Peyer's patch (tissue), 4 donors: Measurements from ENCODE around the gene ADAM30. TPM values are rescaled to one million over a fixed set of nuclear protein-coding genes. Genes with fewer than 3 reads are reported as not detected.
"Not testable (repeated sequence)": the region's sequence is repeated elsewhere in the genome, so short reads cannot be mapped to it uniquely, and the experiment has no call there.

Experiments used
- DNase-seq, 3 donors: peaks; one replicate each; pipeline ENCODE4 v3.0.0-alpha.2; 2017 to 2019
- H3K27ac ChIP-seq, 4 donors: fragments of 200-600 bp; sonication (generic); one replicate each; pipeline ENCODE4 v1.5.1; 2016 to 2019
- H3K27me3 ChIP-seq, 2 donors: fragments of 200-600 bp; sonication (generic); one replicate each; pipeline ENCODE4 v1.5.1; 2019
- H3K36me3 ChIP-seq, 3 donors: fragments of 200-600 bp; sonication (generic); one replicate each; pipeline ENCODE4 v1.5.1; 2016 to 2019
- H3K4me1 ChIP-seq, 4 donors: fragments of 200-600 bp; sonication (generic); one replicate each; pipeline ENCODE4 v1.5.1; 2016 to 2019
- H3K4me3 ChIP-seq, 4 donors: fragments of 200-600 bp; sonication (generic); 1 replicate in 3 of 4; 2 replicates in 1 of 4; pipeline ENCODE4 v1.5.1; 2016 to 2019; ENCODE audit warnings: mild to moderate bottlenecking in 1 of 4
- H3K9me3 ChIP-seq, 4 donors: fragments of 200-600 bp; sonication (generic); one replicate each; pipeline ENCODE4 v1.5.1; 2016 to 2019; ENCODE audit warnings: mild to moderate bottlenecking in 1 of 4
- CTCF ChIP-seq, 6 experiments: fragments of 450-650 bp in 4 of 6; fragments of 200-600 bp in 2 of 6; sonication (generic) in 1 of 6; IDR thresholded peaks; one replicate each; pipeline ENCODE4 v1.5.1; 2017 to 2019; ENCODE audit warnings: antibody characterized with exemption in 6 of 6, mild to moderate bottlenecking in 3 of 6, moderate library complexity in 1 of 6
- POLR2A ChIP-seq, 2 donors: fragments of 450-650 bp; IDR thresholded peaks; one replicate each; pipeline ENCODE4 v1.5.1; 2017; ENCODE audit warnings: antibody characterized with exemption in 2 of 2, mild to moderate bottlenecking in 2 of 2, moderate library complexity in 2 of 2
- total RNA-seq, 4 donors: library from RNA; depleted of rRNA; stranded (reverse); fragments of >200 nt; gene quantifications; one replicate each; pipeline ENCODE4 v1.1.0, GENCODE V29; 2016

ADAM30 gene
- total RNA-seq, 4 donors from 2014 or later, result not detected

- TF ChIP-seq POLR2A (IDR thresholded peaks at IDR 0.05), result no peak
- TF ChIP-seq CTCF (IDR thresholded peaks at IDR 0.05), result no peak
- no peaks in the 10 kb centered on the region for H3K9me3 ChIP-seq
- H3K27me3 ChIP-seq, result no peaks in the 10 kb centered on the region
- no peak overlapping the region for H3K27ac ChIP-seq
- no peaks in the 10 kb centered on the region for H3K4me1 ChIP-seq
- DNase-seq, result no peak
- H3K36me3 ChIP-seq, result no peaks in the 10 kb centered on the region
- no peak overlapping the region for H3K4me3 ChIP-seq
Measured at GRCh38 chr1:119853155-119853554, 43.2 kb downstream of the ADAM30 start.

- not testable (repeated sequence) for H3K4me1 ChIP-seq, H3K9me3 ChIP-seq, H3K4me3 ChIP-seq, DNase-seq, H3K27ac ChIP-seq, H3K36me3 ChIP-seq, H3K27me3 ChIP-seq
- TF ChIP-seq CTCF (IDR thresholded peaks at IDR 0.05), result peak in 1 of 6 experiments; percentile 5
Measured at GRCh38 chr1:119844206-119844605, 52.1 kb downstream of the ADAM30 start.

Other genes starting within 250 kb of the ADAM30 start
- gene ZNF697, start 248.2 kb downstream of the ADAM30 start, total RNA-seq, result 1 to 10 TPM; 4.4 to 6.3 (median 5.0) TPM
- 10 to 100 TPM in 1 of 4 donors, 1 to 10 TPM in 3; 2.8 to 19.0 (median 4.3) TPM for gene PHGDH, start 184.6 kb downstream of the ADAM30 start, total RNA-seq
- gene HMGCS2, start 127.6 kb downstream of the ADAM30 start, total RNA-seq, result 1,000 to 10,000 TPM in 1 of 4 donors, 100 to 1,000 TPM in 1, 10 to 100 TPM in 2; 10.9 to 1,165 (median 71.0) TPM
- gene REG4, start 85.1 kb downstream of the ADAM30 start, total RNA-seq, result 100 to 1,000 TPM in 3 of 4 donors, 10 to 100 TPM in 1; 27.2 to 559 (median 132) TPM
- gene NOTCH2, start 173.1 kb upstream of the ADAM30 start, total RNA-seq, result 10 to 100 TPM; 35.5 to 47.6 (median 40.3) TPM